Neuronal stem cell (in vitro differentiated cells): ENCODE results near the gene OR4D1.

Experiments
- DNase-seq: peaks from one replicate; pipeline ENCODE4 v3.0.0-alpha.2; 2013; ENCODE audit warnings: low spot score
- H2AFZ ChIP-seq: one replicate; pipeline ENCODE4 v1.6.1; 2013; ENCODE audit warnings: mild to moderate bottlenecking, low read length, inconsistent platforms
- H2AK5ac ChIP-seq: 2 replicates; pipeline ENCODE4 v1.6.1; 2013; ENCODE audit warnings: low read depth, mild to moderate bottlenecking, inconsistent platforms, low read length, moderate library complexity, mixed read lengths
- H2BK120ac ChIP-seq: 2 replicates; pipeline ENCODE4 v1.6.1; 2013; ENCODE audit warnings: low read depth, mild to moderate bottlenecking, inconsistent platforms, low read length, moderate library complexity, mixed read lengths
- H2BK12ac ChIP-seq: one replicate; pipeline ENCODE4 v1.6.1; 2013; ENCODE audit warnings: low read length, inconsistent platforms
- H2BK15ac ChIP-seq: 2 replicates; pipeline ENCODE4 v1.6.1; 2013; ENCODE audit warnings: mild to moderate bottlenecking, low read length, inconsistent platforms, mixed read lengths
- H2BK5ac ChIP-seq: one replicate; pipeline ENCODE4 v1.6.1; 2013; ENCODE audit warnings: inconsistent platforms, mild to moderate bottlenecking, low read length, moderate library complexity
- H3K14ac ChIP-seq: one replicate; pipeline ENCODE4 v1.6.1; 2013; ENCODE audit warnings: low read length, inconsistent platforms
- H3K18ac ChIP-seq: 2 replicates; pipeline ENCODE4 v1.6.1; 2013; ENCODE audit warnings: low read length, inconsistent platforms
- H3K23ac ChIP-seq: 2 replicates; pipeline ENCODE4 v1.6.1; 2013; ENCODE audit warnings: low read depth, mild to moderate bottlenecking, mixed read lengths, low read length, inconsistent platforms; ENCODE audit not compliant: poor library complexity
- H3K27ac ChIP-seq: replicated peaks from 3 replicates; pipeline ENCODE4 v1.5.1; 2013; ENCODE audit warnings: low read length, inconsistent platforms
- H3K27me3 ChIP-seq, 3 experiments: 2 replicates each; pipeline ENCODE4 v1.6.1; 2013; ENCODE audit warnings: low read length in 3 of 3, mild to moderate bottlenecking in 2 of 3, inconsistent platforms in 1 of 3, low read depth in 1 of 3, mixed read lengths in 1 of 3, moderate library complexity in 1 of 3; ENCODE audit not compliant: control insufficient read depth in 3 of 3, insufficient read depth in 3 of 3
- H3K36me3 ChIP-seq, 2 donors: replicated peaks in 1 of 2; 2 replicates each; pipeline ENCODE4 v1.6.1; 2013; ENCODE audit warnings: low read length in 2 of 2; ENCODE audit not compliant: control insufficient read depth in 2 of 2, insufficient read depth in 2 of 2
- H3K4ac ChIP-seq: 2 replicates; pipeline ENCODE4 v1.6.1; 2013; ENCODE audit warnings: inconsistent platforms, mild to moderate bottlenecking, low read length, moderate library complexity
- H3K4me1 ChIP-seq, 2 donors: 1 replicate in 1 of 2; 2 replicates in 1 of 2; pipeline ENCODE4 v1.6.1; 2013; ENCODE audit warnings: low read length in 2 of 2, low read depth in 1 of 2; ENCODE audit not compliant: control insufficient read depth in 2 of 2, insufficient read depth in 1 of 2
- H3K4me2 ChIP-seq: one replicate; pipeline ENCODE4 v1.6.1; 2013; ENCODE audit warnings: mild to moderate bottlenecking, low read length, inconsistent platforms; ENCODE audit not compliant: insufficient read depth, poor library complexity, severe bottlenecking
- H3K4me3 ChIP-seq, 2 donors: 2 replicates each; pipeline ENCODE4 v1.5.1; 2013; ENCODE audit warnings: low read length in 2 of 2, mild to moderate bottlenecking in 2 of 2, inconsistent platforms in 1 of 2, moderate library complexity in 1 of 2
- H3K79me1 ChIP-seq: one replicate; pipeline ENCODE4 v1.6.1; 2013; ENCODE audit warnings: low read depth, mild to moderate bottlenecking, inconsistent platforms, low read length, moderate library complexity
- H3K9ac ChIP-seq: one replicate; pipeline ENCODE4 v1.6.1; 2013; ENCODE audit warnings: mild to moderate bottlenecking, low read depth, low read length, inconsistent platforms; ENCODE audit not compliant: poor library complexity
- H3K9me3 ChIP-seq, 2 donors: replicated peaks in 1 of 2; 2 replicates each; pipeline versions ENCODE3 to v1.6.1; 2013; ENCODE audit warnings: low read length in 2 of 2, mild to moderate bottlenecking in 2 of 2, inconsistent platforms in 1 of 2, low read depth in 1 of 2, mixed read lengths in 1 of 2, moderate library complexity in 1 of 2; ENCODE audit not compliant: control insufficient read depth in 2 of 2, insufficient read depth in 1 of 2
- H4K8ac ChIP-seq: one replicate; pipeline ENCODE4 v1.6.1; 2013; ENCODE audit warnings: low read depth, mild to moderate bottlenecking, inconsistent platforms, low read length, moderate library complexity
- H4K91ac ChIP-seq: one replicate; pipeline ENCODE4 v1.6.1; 2013; ENCODE audit warnings: low read length, low read depth, mild to moderate bottlenecking, inconsistent platforms; ENCODE audit not compliant: poor library complexity
- WGBS, 2 donors: extraction: QIAGEN DNeasy Blood & Tissue Kit; methylation state at CpG; one replicate each; pipeline ENCODE4 v1.1.7; 2013; ENCODE audit warnings: missing lambda C conversion rate in 2 of 2, mixed read lengths in 1 of 2; ENCODE audit not compliant: insufficient read length in 2 of 2, insufficient replicate concordance in 1 of 2; ENCODE audit errors: extremely low coverage in 2 of 2; 5-methylcytosine and 5-hydroxymethylcytosine counted together

The OR4D1 gene

GRCh38 chr17:58184986-58185761, 37.0 kb downstream of the OR4D1 start:
- Histone ChIP-seq H3K14ac (peak overlapping the region; percentile 87), H2AFZ (no peak overlapping the region), H3K79me1 (peaks cover 2% of the 10 kb centered on the region), H4K8ac (no peak overlapping the region), H3K23ac (peak overlapping the region; percentile 86), H3K36me3 (no peaks in the 10 kb centered on the region), H3K4me1 (peaks cover 0 to 6% of the 10 kb centered on the region in 2 donors), H3K18ac (no peak overlapping the region), H3K4ac (no peak overlapping the region), H2BK120ac (no peak overlapping the region), H4K91ac (no peak overlapping the region), H3K4me3 (no peak overlapping the region), H3K9ac (no peak overlapping the region), H3K27me3 (peaks cover 0 to 37% (median 0%) of the 10 kb centered on the region in 3 experiments), H2BK12ac (no peak overlapping the region), H2BK15ac (no peak overlapping the region), H3K27ac (no peak overlapping the region), H2AK5ac (no peak overlapping the region), H3K4me2 (no peak overlapping the region), H3K9me3 (no peaks in the 10 kb centered on the region), H2BK5ac (no peak overlapping the region)
- DNase-seq: no peak
- WGBS, 2 donors: no CpG with 5 or more reads among the region's 8 CpGs

- no peak overlapping the region for H2BK5ac ChIP-seq
- DNase-seq: no peak
- no peak overlapping the region for H2BK12ac ChIP-seq
- no peak overlapping the region for H3K23ac ChIP-seq
- no CpG with 5 or more reads among the region's 4 CpGs for WGBS, 2 donors
- no peak overlapping the region for H2BK120ac ChIP-seq
- H2AK5ac ChIP-seq: no peak overlapping the region
- no peaks in the 10 kb centered on the region for H3K9me3 ChIP-seq
- no peak overlapping the region for H2AFZ ChIP-seq
- H4K91ac ChIP-seq: no peak overlapping the region
- H3K4me3 ChIP-seq: no peak overlapping the region
- no peak overlapping the region for H2BK15ac ChIP-seq
- H4K8ac ChIP-seq: no peak overlapping the region
- no peak overlapping the region for H3K27ac ChIP-seq
- H3K4me2 ChIP-seq: no peak overlapping the region
- H3K18ac ChIP-seq: no peak overlapping the region
- H3K9ac ChIP-seq: no peak overlapping the region
- H3K27me3 ChIP-seq: peaks cover 0 to 31% (median 0%) of the 10 kb centered on the region in 3 experiments
- H3K79me1 ChIP-seq: no peaks in the 10 kb centered on the region
- H3K36me3 ChIP-seq: no peaks in the 10 kb centered on the region
- H3K4me1 ChIP-seq: peaks cover 0 to 6% of the 10 kb centered on the region in 2 donors
- no peak overlapping the region for H3K14ac ChIP-seq
- H3K4ac ChIP-seq: no peak overlapping the region
These were observed 38.4 kb downstream of the OR4D1 start for GRCh38 chr17:58186591-58186990.

- Histone ChIP-seq H3K9ac (no peak overlapping the region), H2BK5ac (no peak overlapping the region), H3K27ac (no peak overlapping the region), H2BK12ac (no peak overlapping the region), H3K4me2 (no peak overlapping the region), H2AFZ (no peak overlapping the region), H3K27me3 (peaks cover 0 to 34% (median 0%) of the 10 kb centered on the region in 3 experiments), H3K4ac (no peak overlapping the region), H3K4me1 (peaks cover 0 to 6% of the 10 kb centered on the region in 2 donors), H3K9me3 (no peaks in the 10 kb centered on the region), H2BK15ac (no peak overlapping the region), H2BK120ac (no peak overlapping the region), H3K36me3 (no peaks in the 10 kb centered on the region), H3K23ac (no peak overlapping the region), H3K14ac (no peak overlapping the region), H3K18ac (no peak overlapping the region), H2AK5ac (no peak overlapping the region), H4K91ac (no peak overlapping the region), H3K79me1 (no peaks in the 10 kb centered on the region), H3K4me3 (no peak overlapping the region), H4K8ac (no peak overlapping the region)
- no peak for DNase-seq
- WGBS, 2 donors: no CpG with 5 or more reads among the region's 6 CpGs
These were observed 38.9 kb downstream of the OR4D1 start for GRCh38 chr17:58187063-58187462.

GRCh38 chr17:58187675-58188074, 39.5 kb downstream of the OR4D1 start:
- DNase-seq: no peak
- H3K27me3 ChIP-seq: peaks cover 0 to 40% (median 0%) of the 10 kb centered on the region in 3 experiments
- H3K14ac ChIP-seq: no peak overlapping the region
- H3K4me1 ChIP-seq: peaks cover 0 to 6% of the 10 kb centered on the region in 2 donors
- H4K8ac ChIP-seq: no peak overlapping the region
- H3K36me3 ChIP-seq: no peaks in the 10 kb centered on the region
- H2BK12ac ChIP-seq: no peak overlapping the region
- H3K4ac ChIP-seq: no peak overlapping the region
- H4K91ac ChIP-seq: no peak overlapping the region
- H3K9me3 ChIP-seq: no peaks in the 10 kb centered on the region
- no peak overlapping the region for H3K4me2 ChIP-seq
- no peak overlapping the region for H2BK120ac ChIP-seq
- H2BK15ac ChIP-seq: no peak overlapping the region
- no peak overlapping the region for H3K4me3 ChIP-seq
- no peak overlapping the region for H3K27ac ChIP-seq
- H2AFZ ChIP-seq: no peak overlapping the region
- no peak overlapping the region for H3K9ac ChIP-seq
- H3K79me1 ChIP-seq: no peaks in the 10 kb centered on the region
- no peak overlapping the region for H2BK5ac ChIP-seq
- H2AK5ac ChIP-seq: no peak overlapping the region
- no peak overlapping the region for H3K18ac ChIP-seq
- WGBS, 2 donors: no CpG with 5 or more reads among the region's 7 CpGs
- no peak overlapping the region for H3K23ac ChIP-seq
